Heart left ventricle (tissue), 16 donors: Measurements from ENCODE around the gene SNX5. TPM values are rescaled to one million over a fixed set of nuclear protein-coding genes. Genes with fewer than 3 reads are reported as not detected.

Experiments
- ATAC-seq, 4 donors: fragments of 200-7000 bp; cut with Tn5 transposase; one replicate each; pipeline ENCODE4 v1.9.1; 2020 to 2022; ENCODE audit warnings: moderate library complexity in 4 of 4, mild to moderate bottlenecking in 3 of 4, moderate number of reproducible peaks in 1 of 4
- DNase-seq, 5 donors: peaks; one replicate each; pipeline ENCODE4 v3.0.0-alpha.2; 2020
- H3K27ac ChIP-seq, 12 donors: fragments of 200-600 bp; sonication (generic) in 4 of 12; one replicate each; pipeline versions ENCODE4 v1.5.0 to v1.8.0; 2016 to 2022; ENCODE audit warnings: mild to moderate bottlenecking in 2 of 12
- H3K27me3 ChIP-seq, 9 donors: fragments of 200-600 bp; sonication (generic) in 2 of 9; one replicate each; pipeline versions ENCODE4 v1.5.1 to v1.8.0; 2016 to 2022; ENCODE audit warnings: mild to moderate bottlenecking in 3 of 9
- H3K36me3 ChIP-seq, 9 donors: fragments of 200-600 bp; sonication (generic) in 2 of 9; one replicate each; pipeline versions ENCODE4 v1.5.0 to v1.8.0; 2018 to 2022; ENCODE audit warnings: mild to moderate bottlenecking in 2 of 9
- H3K4me1 ChIP-seq, 12 donors: fragments of 200-600 bp; sonication (generic) in 4 of 12; one replicate each; pipeline versions ENCODE4 v1.5.0 to v1.8.0; 2016 to 2022; ENCODE audit warnings: mild to moderate bottlenecking in 3 of 12
- H3K4me3 ChIP-seq, 12 donors: fragments of 200-600 bp; sonication (generic) in 4 of 12; one replicate each; pipeline versions ENCODE4 v1.5.0 to v1.8.0; 2017 to 2022; ENCODE audit warnings: mild to moderate bottlenecking in 9 of 12, moderate library complexity in 4 of 12
- H3K9me3 ChIP-seq, 12 donors: fragments of 200-600 bp; sonication (generic) in 4 of 12; one replicate each; pipeline versions ENCODE4 v1.5.0 to v1.8.0; 2016 to 2022; ENCODE audit warnings: mild to moderate bottlenecking in 1 of 12
- CTCF ChIP-seq, 12 donors: fragments of 200-600 bp; sonication (generic) in 4 of 12; IDR thresholded peaks; one replicate each; pipeline versions ENCODE4 v1.5.0 to v1.8.0; 2018 to 2022; ENCODE audit warnings: antibody characterized with exemption in 12 of 12, mild to moderate bottlenecking in 5 of 12
- POLR2A ChIP-seq, 2 donors: fragments of 450-650 bp; IDR thresholded peaks; one replicate each; pipeline ENCODE4 v1.6.1; 2017; ENCODE audit warnings: antibody characterized with exemption in 2 of 2, mild to moderate bottlenecking in 2 of 2, moderate library complexity in 2 of 2
- WGBS, 4 donors: extraction: QIAGEN DNeasy Blood & Tissue Kit in 2 of 4; methylation state at CpG; one replicate each; pipeline versions ENCODE4 v1.1.5 to v1.1.7; 2013 to 2018; 5-methylcytosine and 5-hydroxymethylcytosine counted together
- intact Hi-C, 10 donors: fragments of 100-400 bp; cut with DNase I; formaldehyde crosslinking; loops; one replicate each; pipeline versions ENCODE4 v1.11.1 to v1.14.2; 2022
- polyA plus RNA-seq, 2 donors: library from polyadenylated mRNA; stranded (reverse); fragments of 200-250 nt; gene quantifications; one replicate each; pipeline ENCODE4 v1.2.3, GENCODE V29; 2013
- total RNA-seq, 9 donors: library from RNA; depleted of rRNA in 2 of 9; stranded (reverse); fragments of >200 nt in 2 of 9; fragmentation: NEBNext Ultra II Directional in 3 of 9; extraction: Animal tissue kit (Norgen Biotek cat#: 25700) in 3 of 9; gene quantifications; one replicate each; pipeline versions ENCODE4 v1.1.0 to v1.2.4, GENCODE V29; 2016 to 2023
- donor health status: ischemic (EF 13 %, LVEDD 7.1; RV severe dilation, severe dysfunction).
- donor health status: healthy with polysubstance abuse.
- donor health status: DM: no; HTN: yes; CAD: no.
- donor health status: DM: no; HTN: no; CAD: no.
- donor health status: ischemic (EF 25% LVEDD 6.9; RV normal size, moderate dysfunction).
- donor health status: ischemic (EF 25% LVEDD 5.7; RV mildly dilated, moderate dysfunction).
- donor health status: healthy.
- donor health status: DM: yes; HTN: yes; CAD: no.
- donor health status: ischemic (EF 35%, LVEDD 5.7; RV mildly dilated, moderate dysfunction).
- donor health status: nonischemic (EF 11% LVEDD 7.7; RV severe dilation, severe dysfunction).
- donor health status: DM: yes; HTN: yes; CAD: no.
- donor health status: PGD.
- donor health status: ischemic (EF 29% LVEDD 5.4; RV normal size, mild dysfunction).
- donor health status: nonischemic (EF 23%, LVEDD 6.1; RV moderate dilation, normal function).

The SNX5 gene
- total and polyA plus RNA-seq, 11 donors: 32.8 to 75.0 (median 44.0) TPM

GRCh38 chr20:17987988-17988387 is 19.4 kb upstream of the SNX5 start:
- no peak overlapping the region for H3K4me3 ChIP-seq
- DNase-seq: no peak
- no peaks in the 10 kb centered on the region for H3K27me3 ChIP-seq
- H3K27ac ChIP-seq: no peak overlapping the region
- WGBS, 4 donors: 97 to 100% (median 99%) methylated on average over 3 of the region's 3 CpGs
- intact Hi-C loops: no loop called here
- no peaks in the 10 kb centered on the region for H3K4me1 ChIP-seq
- TF ChIP-seq POLR2A (IDR thresholded peaks at IDR 0.05) (no peak), CTCF (IDR thresholded peaks at IDR 0.05) (no peak)
- no peaks in the 10 kb centered on the region for H3K9me3 ChIP-seq
- no peak for ATAC-seq
- H3K36me3 ChIP-seq: peaks cover 0 to 54% (median 26%) of the 10 kb centered on the region in 9 donors

- ATAC-seq (no peak), DNase-seq (no peak)
- intact Hi-C loops: no loop called here
Measured at GRCh38 chr20:17985388-17986018, 16.9 kb upstream of the SNX5 start.

GRCh38 chr20:17976305-17976704 is 7.7 kb upstream of the SNX5 start:
- Histone ChIP-seq H3K27ac (no peak overlapping the region), H3K36me3 (peaks cover 0 to 44% (median 14%) of the 10 kb centered on the region in 9 donors), H3K4me3 (no peak overlapping the region), H3K9me3 (no peaks in the 10 kb centered on the region), H3K27me3 (no peaks in the 10 kb centered on the region), H3K4me1 (peaks cover 0 to 27% (median 23%) of the 10 kb centered on the region in 12 donors)
- DNase-seq (no peak), ATAC-seq (no peak)
- TF ChIP-seq POLR2A (IDR thresholded peaks at IDR 0.05) (no peak), CTCF (IDR thresholded peaks at IDR 0.05) (no peak)
- intact Hi-C loops: loop anchor here in 1 of 10 donors (10.0 kb wide), 1 partner anchor 308 kb away; the partner anchor contains the start of gene ZNF133
- WGBS, 4 donors: 89 to 96% (median 93%) methylated on average over 6 of the region's 6 CpGs

More at GRCh38 chr20:17985388-17986018, 16.9 kb upstream of the SNX5 start:
- Histone ChIP-seq H3K36me3 (peaks cover 0 to 59% (median 25%) of the 10 kb centered on the region in 9 donors), H3K4me1 (no peaks in the 10 kb centered on the region), H3K27ac (no peak overlapping the region), H3K9me3 (no peaks in the 10 kb centered on the region), H3K27me3 (no peaks in the 10 kb centered on the region), H3K4me3 (no peak overlapping the region)
- WGBS, 4 donors: 90 to 97% (median 94%) methylated on average over 7 of the region's 7 CpGs
- TF ChIP-seq CTCF (IDR thresholded peaks at IDR 0.05): no peak
- no peak for TF ChIP-seq POLR2A (IDR thresholded peaks at IDR 0.05)

- Histone ChIP-seq H3K4me1 (peaks cover 0 to 48% (median 41%) of the 10 kb centered on the region in 12 donors), H3K4me3 (peak overlapping the region in 9 of 12 donors; percentile 20 to 97 (median 90)), H3K27ac (peak overlapping the region in 2 of 12 donors; percentile 45 to 99), H3K9me3 (no peaks in the 10 kb centered on the region), H3K27me3 (no peaks in the 10 kb centered on the region), H3K36me3 (peaks cover 0 to 16% (median 12%) of the 10 kb centered on the region in 9 donors)
- intact Hi-C loops: loop anchor here in 1 of 10 donors (10.0 kb wide), 1 partner anchor 313 kb away; the partner anchor contains the start of gene ZNF133
- TF ChIP-seq CTCF (IDR thresholded peaks at IDR 0.05): no peak
- TF ChIP-seq POLR2A (IDR thresholded peaks at IDR 0.05): no peak
- no peak for ATAC-seq
- WGBS, 4 donors: 64 to 75% (median 71%) methylated on average over 2 of the region's 2 CpGs
- no peak for DNase-seq
Measured at GRCh38 chr20:17972121-17972520, 3.5 kb upstream of the SNX5 start.
